HEK293 (cell line): ENCODE data around the gene HS3ST3A1.
A peak's percentile ranks its signal among the peaks of the same experiment; 100 is the strongest.

Experiments
- CTCF ChIA-PET: fragments of 350-600 bp; formaldehyde crosslinking; extraction: SDS; loops from one replicate; lab custom pipeline; 2021; ENCODE audit warnings: antibody characterized with exemption; lab: Yijun Ruan, JAX
- POLR2A ChIA-PET: fragments of 300-600 bp; formaldehyde crosslinking; extraction: SDS; loops from one replicate; lab custom pipeline; 2020; ENCODE audit warnings: antibody characterized with exemption, inconsistent platforms; lab: Yijun Ruan, JAX
- H3K27ac ChIP-seq: fragments of 200-500 bp; sonication (Bioruptor generic); 2 replicates; pipeline ENCODE4 v1.5.1; 2014; ENCODE audit warnings: low read depth, low read length, control low read depth, inconsistent platforms; ENCODE audit errors: extremely low read depth
- H3K36me3 ChIP-seq, 2 experiments: fragments of 200-500 bp in 1 of 2; sonication (Bioruptor generic) in 1 of 2; 1 replicate in 1 of 2; 2 replicates in 1 of 2; pipeline ENCODE4 v1.5.1; 2014 to 2017; ENCODE audit warnings: inconsistent platforms in 2 of 2, low read length in 2 of 2; ENCODE audit not compliant: control insufficient read depth in 2 of 2, insufficient read depth in 1 of 2
- H3K4me1 ChIP-seq: fragments of 200-500 bp; sonication (Bioruptor generic); 2 replicates; pipeline ENCODE4 v1.5.1; 2014; ENCODE audit warnings: mild to moderate bottlenecking, low read length, inconsistent platforms; ENCODE audit not compliant: control insufficient read depth, insufficient read depth
- H3K4me3 ChIP-seq: 2 replicates; pipeline ENCODE4 v1.5.1; 2011; ENCODE audit warnings: low read depth, mild to moderate bottlenecking, control low read depth, low read length, moderate library complexity
- H3K9me3 ChIP-seq: fragments of 200-500 bp; sonication (Bioruptor generic); 2 replicates; pipeline ENCODE4 v1.5.1; 2014; ENCODE audit warnings: low read depth, low read length, inconsistent platforms; ENCODE audit not compliant: control insufficient read depth, insufficient read depth
- ATF2 ChIP-seq: fragments of 450-650 bp; formaldehyde crosslinking; IDR thresholded peaks from 2 replicates; pipeline ENCODE4 v1.5.1; 2016; ENCODE audit warnings: missing biosample characterization, missing genetic modification characterization, low read depth
- GLI2 ChIP-seq: fragments of 450-650 bp; formaldehyde crosslinking; IDR thresholded peaks from 2 replicates; pipeline ENCODE4; 2017; ENCODE audit warnings: missing biosample characterization, missing genetic modification characterization, low read depth, borderline replicate concordance
- PRDM10 ChIP-seq: fragments of 450-650 bp; formaldehyde crosslinking; IDR thresholded peaks from 2 replicates; pipeline ENCODE4 v1.5.1; 2016; ENCODE audit warnings: missing biosample characterization, missing genetic modification characterization
- PRDM6 ChIP-seq: fragments of 450-650 bp; formaldehyde crosslinking; IDR thresholded peaks from 2 replicates; pipeline ENCODE4 v1.5.1; 2017; ENCODE audit warnings: missing biosample characterization, missing genetic modification characterization
- SP7 ChIP-seq: fragments of 450-650 bp; formaldehyde crosslinking; IDR thresholded peaks from 2 replicates; pipeline ENCODE4 v1.5.1; 2016; ENCODE audit warnings: missing biosample characterization, missing genetic modification characterization
- TSHZ1 ChIP-seq: fragments of 450-650 bp; formaldehyde crosslinking; IDR thresholded peaks from 2 replicates; pipeline ENCODE4 v1.5.1; 2016; ENCODE audit warnings: missing biosample characterization, missing genetic modification characterization, borderline replicate concordance
- ZFP41 ChIP-seq: fragments of 450-650 bp; formaldehyde crosslinking; IDR thresholded peaks from 2 replicates; pipeline ENCODE4 v1.5.1; 2016; ENCODE audit warnings: missing biosample characterization, missing genetic modification characterization, borderline replicate concordance
- ZIC2 ChIP-seq: fragments of 450-650 bp; formaldehyde crosslinking; IDR thresholded peaks from 2 replicates; pipeline ENCODE4 v1.5.1; 2016; ENCODE audit warnings: missing biosample characterization, missing genetic modification characterization
- ZNF23 ChIP-seq: fragments of 450-650 bp; formaldehyde crosslinking; IDR thresholded peaks from 2 replicates; pipeline ENCODE4 v1.5.1; 2016; ENCODE audit warnings: missing biosample characterization, missing genetic modification characterization, borderline replicate concordance
- ZNF548 ChIP-seq: fragments of 450-650 bp; formaldehyde crosslinking; IDR thresholded peaks from 2 replicates; pipeline ENCODE4 v1.5.1; 2016; ENCODE audit warnings: missing biosample characterization, missing genetic modification characterization
- ZNF580 ChIP-seq: fragments of 450-650 bp; formaldehyde crosslinking; IDR thresholded peaks from 2 replicates; pipeline ENCODE4 v1.5.1; 2016; ENCODE audit warnings: missing biosample characterization, missing genetic modification characterization
- ZNF792 ChIP-seq: fragments of 450-650 bp; formaldehyde crosslinking; IDR thresholded peaks from 2 replicates; pipeline ENCODE4 v1.5.1; 2016; ENCODE audit warnings: missing biosample characterization, missing genetic modification characterization

Gene HS3ST3A1

GRCh38 chr17:13575466-13575865, 26.3 kb downstream of the HS3ST3A1 start:
- no peaks in the 10 kb centered on the region; a peak in 1 of 3 replicates for H3K36me3 ChIP-seq
- ChIA-PET POLR2A (interaction anchor here (0.5 kb wide), 1 partner anchor 10 kb away, joined by 3 read pairs; no protein-coding TSS in a partner anchor), CTCF (interaction anchor here (0.6 to 1.2 kb wide), 5 partner anchors 13 to 1581 kb away, joined by 3 to 4 read pairs (median 3); no protein-coding TSS in a partner anchor)
- no peak overlapping the region for H3K4me3 ChIP-seq
- no peak overlapping the region for H3K27ac ChIP-seq
- no peaks in the 10 kb centered on the region for H3K9me3 ChIP-seq
- TF ChIP-seq ZNF548, result no peak
- no peak for TF ChIP-seq SP7 (tag by site-specific recombination)
- TF ChIP-seq ATF2 (tag by site-specific recombination), result no peak
- TF ChIP-seq ZFP41, result no peak
- TF ChIP-seq GLI2 (tag by site-specific recombination), result no peak
- TF ChIP-seq TSHZ1 (tag by site-specific recombination), result no peak
- no peak for TF ChIP-seq PRDM10 (tag by site-specific recombination)
- no peak for TF ChIP-seq ZNF580 (tag by site-specific recombination)
- no peak for TF ChIP-seq ZNF792 (tag by site-specific recombination)
- TF ChIP-seq ZIC2, result no peak
- no peaks in the 10 kb centered on the region for H3K4me1 ChIP-seq

- TF ChIP-seq PRDM6 (tag by site-specific recombination) (peak; percentile 40), ZNF23 (tag by site-specific recombination) (no peak)
- H3K4me3 ChIP-seq, result no peak overlapping the region
- POLR2A ChIA-PET, result no interaction called here
- H3K27ac ChIP-seq, result no peak overlapping the region
- no peaks in the 10 kb centered on the region for H3K36me3 ChIP-seq
- H3K9me3 ChIP-seq, result no peaks in the 10 kb centered on the region
- no peaks in the 10 kb centered on the region for H3K4me1 ChIP-seq
- CTCF ChIA-PET, result no interaction called here
Measured at GRCh38 chr17:13572581-13572980, 29.1 kb downstream of the HS3ST3A1 start.
